ENCODE data around the gene PRKCZ.

- TF ChIP-seq, protein P1, sequence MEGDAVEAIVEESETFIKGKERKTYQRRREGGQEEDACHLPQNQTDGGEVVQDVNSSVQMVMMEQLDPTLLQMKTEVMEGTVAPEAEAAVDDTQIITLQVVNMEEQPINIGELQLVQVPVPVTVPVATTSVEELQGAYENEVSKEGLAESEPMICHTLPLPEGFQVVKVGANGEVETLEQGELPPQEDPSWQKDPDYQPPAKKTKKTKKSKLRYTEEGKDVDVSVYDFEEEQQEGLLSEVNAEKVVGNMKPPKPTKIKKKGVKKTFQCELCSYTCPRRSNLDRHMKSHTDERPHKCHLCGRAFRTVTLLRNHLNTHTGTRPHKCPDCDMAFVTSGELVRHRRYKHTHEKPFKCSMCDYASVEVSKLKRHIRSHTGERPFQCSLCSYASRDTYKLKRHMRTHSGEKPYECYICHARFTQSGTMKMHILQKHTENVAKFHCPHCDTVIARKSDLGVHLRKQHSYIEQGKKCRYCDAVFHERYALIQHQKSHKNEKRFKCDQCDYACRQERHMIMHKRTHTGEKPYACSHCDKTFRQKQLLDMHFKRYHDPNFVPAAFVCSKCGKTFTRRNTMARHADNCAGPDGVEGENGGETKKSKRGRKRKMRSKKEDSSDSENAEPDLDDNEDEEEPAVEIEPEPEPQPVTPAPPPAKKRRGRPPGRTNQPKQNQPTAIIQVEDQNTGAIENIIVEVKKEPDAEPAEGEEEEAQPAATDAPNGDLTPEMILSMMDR (IDR thresholded peaks at IDR 0.05): no peak
- no peak for TF ChIP-seq POLR2A (IDR thresholded peaks at IDR 0.05)
These were observed 28.0 kb downstream of the PRKCZ start for GRCh38 chr1:2078170-2078569.
